HG03280 (cell line): ENCODE measurements around the gene HIF3A.

Experiments used
- ATAC-seq: cut with Tn5 transposase; IDR thresholded peaks from one replicate; pipeline ENCODE4 v1.9.1; 2021; ENCODE audit warnings: mild to moderate bottlenecking, moderate library complexity; ENCODE audit not compliant: unreplicated experiment

Gene HIF3A

DNA sequence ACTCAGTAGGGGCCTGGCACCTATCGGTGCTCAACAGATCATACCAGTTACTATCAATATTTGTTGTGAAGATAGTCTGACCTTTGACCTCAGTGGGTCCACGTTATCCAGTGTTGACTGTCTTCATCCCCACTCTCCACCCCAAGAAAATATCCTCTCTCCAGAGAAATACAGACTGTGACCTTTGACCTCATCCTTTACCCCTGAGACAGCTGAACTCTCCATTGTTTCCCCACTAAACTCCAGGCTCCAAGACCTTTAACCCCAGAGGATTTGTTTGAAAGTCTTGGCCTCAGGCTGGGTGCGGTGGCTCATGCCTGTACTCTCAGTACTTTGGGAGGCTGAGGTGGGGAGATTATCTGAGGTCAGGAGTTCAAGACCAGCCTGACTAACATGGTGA is 27.4 kb downstream of the HIF3A start:
- no peak for ATAC-seq

DNA sequence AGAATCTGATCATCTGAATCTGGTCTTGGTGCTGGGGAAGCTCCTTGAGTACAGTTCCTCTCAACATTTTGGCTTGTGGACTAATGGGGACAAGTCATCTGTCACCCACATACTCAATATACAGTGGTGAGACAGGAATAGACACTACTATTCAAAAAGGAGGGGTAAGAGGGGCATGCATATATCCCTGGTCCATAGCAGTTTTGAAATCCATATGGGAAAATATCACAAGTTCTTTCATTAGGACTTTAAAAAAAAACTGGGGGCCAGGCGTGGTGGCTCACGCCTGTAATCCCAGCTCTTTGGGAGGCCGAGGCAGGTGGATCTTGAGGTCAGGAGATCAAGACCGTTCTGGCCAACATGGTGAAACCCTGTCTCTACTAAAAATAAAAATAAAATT is 29.8 kb downstream of the HIF3A start:
- no peak for ATAC-seq

DNA sequence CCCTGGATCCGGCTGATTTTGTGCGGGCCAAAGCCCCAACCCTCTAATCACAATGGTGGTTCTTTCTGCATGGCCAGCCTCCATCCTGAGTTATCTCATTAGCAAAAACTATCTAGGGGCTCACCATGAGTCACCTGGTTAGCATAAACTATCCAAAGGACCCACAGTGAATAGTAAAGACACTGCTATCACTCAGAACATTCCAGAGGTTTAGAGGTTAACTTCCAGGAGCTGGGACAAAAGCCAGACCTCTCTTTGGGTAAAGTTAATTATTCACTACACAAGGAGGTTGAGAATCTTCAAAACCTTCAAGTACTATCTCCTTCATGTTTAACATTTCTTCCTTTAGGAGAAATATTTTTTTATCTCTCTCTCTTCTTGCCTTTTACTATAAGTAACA is 31.2 kb downstream of the HIF3A start:
- no peak for ATAC-seq

DNA sequence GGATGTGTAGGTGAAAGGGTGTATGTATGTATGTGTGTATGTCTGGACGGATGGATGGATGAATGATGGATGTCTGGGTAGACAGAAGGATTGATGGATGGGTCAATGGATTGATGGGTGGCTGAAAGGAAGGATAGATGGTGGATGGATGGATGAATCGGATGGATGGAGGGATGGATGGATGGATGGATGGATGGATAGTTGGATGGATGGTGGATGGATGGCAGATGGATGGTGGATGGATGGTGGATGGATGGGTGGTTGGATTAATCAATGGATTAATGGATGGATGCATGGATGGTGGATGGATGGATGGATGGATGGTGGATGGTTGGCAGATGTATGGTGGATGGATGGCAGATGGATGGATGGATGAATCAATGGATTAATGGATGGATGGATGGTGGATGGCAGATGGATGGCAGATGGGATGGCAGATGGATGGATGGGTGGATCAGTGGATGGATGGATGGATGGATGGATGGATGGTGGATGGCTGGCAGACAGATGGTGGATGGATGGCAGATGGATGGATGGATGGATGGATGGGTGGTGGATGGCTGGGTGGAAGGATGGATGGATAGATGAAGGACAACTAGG is 33.6 kb downstream of the HIF3A start:
- no peak for ATAC-seq

DNA sequence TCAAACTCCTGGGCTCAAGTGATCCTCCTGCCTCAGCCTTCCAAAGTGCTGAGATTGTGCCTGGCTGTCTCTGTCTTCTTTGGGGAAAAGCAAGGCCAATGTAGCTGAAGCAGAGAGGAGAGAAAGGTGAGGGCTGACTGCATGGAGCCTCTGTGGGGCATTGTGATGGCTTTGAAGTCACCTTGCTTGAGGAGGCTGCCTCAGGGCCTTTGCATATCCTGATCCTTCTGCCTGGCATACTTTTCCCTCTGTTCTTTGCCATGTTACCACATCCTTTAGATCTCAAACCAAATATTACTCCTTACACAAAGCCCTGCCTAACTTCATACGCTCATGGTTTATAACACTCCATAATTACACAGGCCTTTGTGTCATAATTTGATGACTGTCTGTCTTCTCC is 40.6 kb downstream of the HIF3A start:
- ATAC-seq: no peak

DNA sequence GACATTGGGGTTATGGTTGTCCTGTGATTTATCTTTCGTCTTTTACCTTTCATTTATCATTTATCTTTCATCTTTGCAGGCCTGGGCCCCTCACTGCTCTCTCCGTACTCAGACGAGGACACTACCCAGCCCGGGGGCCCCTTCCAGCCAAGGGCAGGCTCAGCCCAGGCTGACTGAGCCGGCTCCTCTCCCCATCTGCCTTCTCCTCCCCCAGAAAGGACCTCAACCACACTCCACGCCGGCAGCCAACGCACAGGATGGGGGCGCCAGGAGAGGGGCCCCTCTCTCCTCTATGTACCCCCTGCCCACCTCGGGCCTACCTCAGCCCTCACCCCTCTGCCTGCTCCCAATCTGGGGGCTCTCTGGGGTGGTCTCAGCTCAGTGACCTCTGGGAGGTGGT is 42.6 kb downstream of the HIF3A start:
- ATAC-seq: no peak

DNA sequence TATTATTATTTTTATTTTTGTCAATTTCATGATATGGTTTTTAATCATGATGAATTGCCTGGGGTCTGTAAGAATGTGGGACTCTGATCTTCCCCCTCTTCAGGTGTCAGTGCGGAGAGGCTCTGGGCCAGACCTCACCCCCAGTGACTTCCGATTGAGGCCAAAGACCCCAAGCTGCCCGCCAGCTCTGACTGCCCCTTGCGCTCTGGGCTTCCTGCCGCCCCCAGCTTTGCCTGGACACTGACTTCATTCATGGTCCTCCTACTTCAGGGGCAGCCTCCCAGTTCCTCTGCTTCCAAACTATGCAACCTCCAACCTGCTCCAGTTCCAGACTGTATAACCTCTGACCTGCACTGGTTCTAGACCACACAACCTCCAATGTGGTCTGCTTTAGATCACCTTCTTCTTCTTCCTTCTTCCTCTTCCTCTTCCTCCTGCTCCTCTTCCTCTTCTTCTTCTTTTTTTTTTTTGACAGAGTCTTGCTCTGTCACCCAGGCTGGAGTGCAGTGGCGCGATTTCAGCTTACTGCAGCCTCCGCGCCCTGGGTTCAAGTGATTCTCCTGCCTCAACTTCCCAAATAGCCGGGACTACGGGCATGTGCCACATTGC is 43.3 kb downstream of the HIF3A start:
- ATAC-seq: no peak

DNA sequence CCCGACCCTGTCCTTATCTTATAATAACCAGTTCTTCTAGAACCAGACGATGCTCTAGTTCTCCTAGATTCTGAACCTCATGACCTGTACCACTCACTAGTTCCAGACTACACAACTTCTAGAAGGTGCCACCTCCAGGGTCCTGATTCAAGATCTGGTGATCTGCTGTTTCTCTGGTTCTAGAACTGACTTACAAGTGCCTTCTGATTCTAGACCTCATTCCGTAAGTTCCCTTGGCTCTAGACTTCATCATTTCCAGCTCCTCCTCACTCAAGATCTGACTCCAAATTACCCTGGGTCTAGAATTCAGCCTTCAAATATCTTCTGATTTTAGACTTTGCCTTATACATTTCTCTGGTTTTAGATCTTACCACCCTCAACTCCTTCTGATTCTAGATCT is 45.1 kb downstream of the HIF3A start:
- no peak for ATAC-seq

DNA sequence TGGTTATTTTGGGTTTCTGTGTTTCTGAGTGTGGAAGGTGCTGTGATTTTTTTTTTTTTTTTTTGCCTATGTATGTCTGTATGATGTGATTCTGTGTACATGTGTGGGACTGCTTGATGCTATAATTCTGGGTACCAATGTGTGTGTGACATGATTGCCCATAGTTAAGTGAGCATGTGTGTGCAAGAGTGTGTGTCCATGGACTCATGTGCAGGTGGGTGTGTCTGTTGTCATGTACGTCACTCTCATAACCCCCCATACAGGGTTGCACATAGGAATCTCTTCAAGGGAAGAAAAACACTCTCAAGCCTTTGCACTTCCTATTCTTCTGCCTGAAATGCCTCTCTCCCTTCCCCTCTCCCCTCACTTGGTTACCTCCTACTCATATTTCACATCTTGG is 47.5 kb downstream of the HIF3A start:
- ATAC-seq: no peak

DNA sequence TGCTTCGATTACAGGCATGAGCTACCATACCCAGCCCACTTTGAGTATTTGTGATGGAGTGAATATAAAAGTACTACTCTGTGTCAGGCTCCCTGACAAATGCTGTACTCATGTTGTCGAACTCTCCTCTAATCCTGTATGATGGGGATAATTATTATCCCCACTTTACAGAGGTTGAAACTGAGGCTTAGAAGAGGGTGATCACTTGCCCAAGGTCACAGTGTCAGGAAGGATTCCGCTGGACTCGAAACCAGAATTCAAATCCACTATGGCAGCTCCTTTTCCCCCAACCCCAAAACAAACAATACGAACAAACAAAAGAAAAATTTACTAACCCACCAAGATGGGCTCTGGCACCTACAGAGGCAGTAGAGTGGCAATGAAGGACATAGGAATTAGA is 48.3 kb downstream of the HIF3A start:
- ATAC-seq: no peak

DNA sequence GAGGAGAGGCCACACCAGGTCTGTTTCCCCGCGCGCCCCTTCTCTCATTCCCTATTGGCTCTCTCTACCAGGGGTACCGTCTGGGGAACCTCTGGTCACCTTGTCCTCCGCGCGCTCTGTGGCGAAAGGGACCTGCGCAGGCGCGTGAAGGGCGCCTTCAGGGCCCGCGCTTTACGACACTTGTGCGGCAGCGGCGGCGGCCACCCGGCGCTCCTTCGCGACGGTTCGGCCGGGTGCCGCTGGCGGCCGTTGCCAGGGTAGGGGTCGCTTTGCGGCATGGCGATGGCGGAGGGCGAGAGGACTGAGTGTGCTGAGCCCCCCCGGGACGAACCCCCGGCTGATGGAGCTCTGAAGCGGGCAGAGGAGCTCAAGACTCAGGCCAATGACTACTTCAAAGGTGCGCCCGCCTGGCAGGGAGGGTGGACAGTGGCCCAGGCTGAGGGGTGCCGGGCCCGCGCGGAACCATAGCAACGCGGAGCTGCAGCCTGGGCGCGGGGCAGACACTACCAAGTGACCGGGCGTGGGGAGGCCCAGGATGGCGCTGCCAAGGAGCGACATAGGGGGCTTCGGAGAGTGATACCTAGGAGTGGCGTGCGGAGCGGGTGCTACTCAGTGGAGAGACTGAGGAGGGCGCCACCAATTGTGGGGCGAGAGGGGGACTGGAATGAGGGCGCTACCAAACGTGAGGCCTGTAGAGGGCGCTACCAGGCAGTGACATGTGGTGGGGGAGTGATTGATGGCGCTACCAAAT is 50.2 kb downstream of the HIF3A start, which contains the start of gene PPP5C:
Gene PPP5C, plus strand, starts transcription at position 267 of the 751 bp plus-strand sequence. Its CDS starts 10 bp downstream, at position 277.
- peak; percentile 61 for ATAC-seq

DNA sequence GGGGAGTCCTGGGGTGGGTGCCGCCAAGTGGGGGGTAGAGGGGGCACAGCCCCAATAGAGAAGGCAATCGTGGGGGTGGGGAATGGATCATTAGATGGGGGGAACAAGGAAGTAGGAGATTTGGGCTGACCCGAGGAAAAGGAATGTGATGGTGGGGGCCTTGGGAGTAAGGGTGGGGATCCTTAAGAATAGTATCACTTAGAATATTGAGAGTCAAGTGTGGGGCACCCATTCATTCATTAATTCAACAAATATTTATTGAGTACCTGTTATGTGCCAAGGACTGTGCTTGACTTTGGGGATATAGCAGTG is 50.7 kb downstream of the HIF3A start:
- ATAC-seq: no peak

DNA sequence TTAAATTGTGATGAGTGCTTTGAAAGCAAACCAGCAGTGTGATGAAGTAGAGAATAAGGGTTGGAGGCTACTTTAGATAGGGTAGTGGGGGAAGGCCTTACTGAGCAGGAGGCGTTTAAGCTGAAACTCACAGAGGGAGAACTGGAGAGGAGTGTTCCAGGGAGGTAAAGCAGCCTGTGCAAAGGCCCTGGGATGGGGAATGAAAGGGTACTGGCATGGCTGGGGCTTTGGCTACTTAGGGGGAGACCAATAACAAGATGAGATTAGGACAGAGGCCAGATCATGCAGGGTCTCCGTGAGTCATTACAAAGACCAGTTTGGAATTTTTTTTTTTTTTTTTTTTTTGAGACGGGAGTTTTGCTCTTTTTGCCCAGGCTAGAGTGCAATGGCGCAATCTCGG is 51.1 kb downstream of the HIF3A start:
- no peak for ATAC-seq

DNA sequence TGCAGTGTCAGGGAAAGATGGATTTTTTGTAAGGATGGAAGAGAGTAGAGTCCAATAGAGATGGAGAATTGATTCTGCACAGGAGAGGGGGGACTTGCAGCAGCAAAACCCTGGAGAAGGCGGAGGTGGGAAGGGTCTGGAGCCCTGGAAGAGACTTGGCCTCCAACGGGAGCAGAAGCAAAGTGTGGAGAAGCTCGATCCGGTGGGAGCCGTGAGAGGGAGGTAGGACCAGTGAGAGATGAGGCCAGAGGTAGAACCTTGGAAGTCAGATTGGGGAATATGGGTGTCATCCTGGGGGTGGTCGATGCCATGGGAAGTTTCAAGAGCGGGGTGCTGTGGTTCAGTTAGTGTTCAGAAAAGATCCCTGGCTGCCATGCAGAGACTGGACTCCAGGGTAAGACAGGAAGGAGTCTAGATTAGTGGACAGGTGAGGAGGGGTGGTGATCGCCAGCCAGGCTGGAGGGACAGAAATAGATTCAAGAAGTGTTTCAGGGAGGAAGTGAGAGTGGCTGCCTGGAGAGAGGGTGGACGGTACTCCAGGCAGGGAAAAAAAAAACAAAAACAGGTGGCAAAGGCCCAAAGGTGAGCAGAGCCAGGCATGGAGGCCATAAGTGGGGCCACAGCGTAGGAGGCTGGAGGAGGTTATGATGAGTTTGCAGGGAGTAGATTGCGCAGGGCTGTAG is 52.6 kb downstream of the HIF3A start:
- ATAC-seq: no peak

DNA sequence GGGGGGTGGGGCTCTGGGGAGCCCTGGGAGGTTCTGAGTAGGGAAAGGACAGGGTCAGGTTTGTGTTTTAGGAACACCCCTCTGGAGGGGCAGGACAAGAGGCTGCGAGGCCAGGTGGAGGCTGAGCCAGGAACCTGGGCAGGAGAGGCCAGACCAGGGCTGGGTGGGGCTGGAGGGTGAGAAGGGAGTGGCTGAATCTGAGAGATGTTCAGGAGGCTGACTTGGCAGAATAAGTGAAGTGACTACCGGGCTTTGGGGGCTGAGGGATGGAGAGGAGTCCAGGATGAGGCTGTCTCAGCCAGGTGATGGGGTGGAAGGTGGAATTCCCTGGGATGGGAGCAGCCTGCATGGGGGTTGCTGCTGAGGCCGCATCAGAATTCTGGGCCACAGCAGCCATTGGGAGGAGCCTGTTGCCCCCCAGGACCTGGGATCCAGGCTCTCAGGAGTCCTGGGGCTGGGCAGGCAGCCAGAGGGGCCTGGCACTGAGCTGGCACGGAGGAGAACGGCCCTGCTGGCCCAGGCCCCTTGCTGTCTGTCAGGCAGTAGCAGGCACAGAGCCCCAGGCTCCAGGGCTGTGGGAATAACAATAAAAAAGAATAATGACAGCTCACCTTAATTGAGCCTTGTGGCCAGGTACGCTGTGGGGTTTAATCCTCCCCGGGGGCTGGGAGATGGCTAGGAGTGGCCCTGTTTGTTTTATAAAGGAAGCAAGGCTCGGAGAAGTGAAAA is 53.4 kb downstream of the HIF3A start:
- no peak for ATAC-seq

DNA sequence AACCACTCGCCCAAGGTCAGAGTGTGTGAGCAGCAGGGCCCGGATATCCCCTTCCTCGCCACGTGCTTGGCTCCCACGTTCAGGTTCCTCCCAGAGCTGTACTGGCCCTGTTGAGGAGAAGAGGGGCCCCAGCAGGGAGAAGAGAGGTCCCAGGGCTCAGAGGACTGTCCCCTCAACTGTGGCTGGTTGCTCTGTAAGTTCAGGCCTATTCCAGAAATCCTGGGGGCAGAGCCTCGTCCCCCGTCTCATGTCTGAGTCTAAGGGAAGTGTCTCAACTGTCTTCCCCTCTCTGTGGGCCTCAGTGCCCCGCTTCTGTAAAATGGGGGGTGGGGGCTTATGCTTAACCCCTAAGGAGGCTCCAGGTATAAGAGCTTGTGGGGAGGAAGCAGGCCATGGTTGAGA is 53.9 kb downstream of the HIF3A start:
- ATAC-seq: no peak

DNA sequence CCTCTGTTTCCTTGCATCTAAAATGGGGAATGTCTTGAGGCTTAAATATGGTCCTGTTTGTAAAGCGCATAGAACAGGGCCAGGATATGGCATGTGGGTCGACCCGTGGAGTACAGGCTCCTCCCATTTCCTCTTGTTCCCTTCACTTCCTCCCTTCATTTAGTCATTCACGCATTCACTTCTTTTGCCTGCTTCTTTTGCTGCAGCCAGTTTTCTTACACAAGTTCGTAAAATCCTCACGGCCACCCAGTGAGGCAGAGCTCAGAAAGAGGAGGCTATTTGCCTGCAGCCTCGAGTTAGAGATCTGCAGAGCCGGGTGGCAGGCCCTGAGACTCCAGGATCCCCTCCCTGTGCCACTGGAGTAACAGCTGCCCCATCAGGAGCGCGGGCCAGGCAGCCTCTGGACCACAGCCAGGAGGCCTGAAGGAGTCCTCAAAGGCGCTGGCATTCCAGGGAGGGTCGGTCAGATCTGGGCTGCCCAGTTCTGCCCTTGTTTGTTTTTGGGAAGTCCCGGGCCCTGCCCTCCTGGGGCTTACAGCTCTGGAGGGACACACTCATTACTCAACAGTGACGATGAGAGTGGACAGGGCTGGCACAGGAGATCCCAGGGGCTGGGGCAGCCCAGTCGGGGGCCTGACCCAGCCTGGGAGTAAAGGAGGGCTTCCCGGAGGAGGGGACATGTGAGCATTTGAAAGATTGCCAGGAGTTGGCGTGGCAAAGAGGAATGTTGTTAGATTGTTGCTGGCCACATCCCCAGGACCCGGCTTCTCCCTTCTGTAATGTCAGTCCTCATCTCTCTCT is 54.6 kb downstream of the HIF3A start:
- ATAC-seq: no peak

DNA sequence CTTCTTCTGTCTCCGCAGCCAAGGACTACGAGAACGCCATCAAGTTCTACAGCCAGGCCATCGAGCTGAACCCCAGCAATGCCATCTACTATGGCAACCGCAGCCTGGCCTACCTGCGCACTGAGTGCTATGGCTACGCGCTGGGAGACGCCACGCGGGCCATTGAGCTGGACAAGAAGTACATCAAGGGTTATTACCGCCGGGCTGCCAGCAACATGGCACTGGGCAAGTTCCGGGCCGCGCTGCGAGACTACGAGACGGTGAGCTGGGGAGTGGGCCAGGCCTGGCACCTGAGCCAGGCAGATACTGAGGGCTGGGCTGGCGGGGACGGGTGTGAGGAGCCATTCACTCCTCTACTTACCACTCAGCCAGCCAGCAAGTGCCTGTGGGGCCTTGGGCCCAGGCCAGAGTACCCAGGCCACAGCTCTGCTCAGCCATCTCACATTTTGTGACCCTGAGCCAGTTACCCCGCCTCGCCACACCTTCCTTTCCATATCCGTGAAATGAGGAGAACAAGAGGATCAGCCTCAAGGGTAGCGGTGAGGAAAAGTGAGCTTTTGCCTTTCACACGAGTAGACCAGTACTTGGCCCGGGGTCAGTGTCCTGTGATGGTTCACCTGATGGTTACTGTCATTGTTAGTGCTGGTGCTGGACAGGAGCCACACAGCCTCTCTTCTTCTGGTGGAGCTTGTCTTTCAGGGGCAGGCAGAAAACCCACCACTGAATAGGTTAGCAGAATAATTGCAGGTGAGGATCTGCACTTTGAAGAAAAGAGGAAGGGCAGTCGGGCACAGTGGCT is 57.1 kb downstream of the HIF3A start:
- no peak for ATAC-seq

DNA sequence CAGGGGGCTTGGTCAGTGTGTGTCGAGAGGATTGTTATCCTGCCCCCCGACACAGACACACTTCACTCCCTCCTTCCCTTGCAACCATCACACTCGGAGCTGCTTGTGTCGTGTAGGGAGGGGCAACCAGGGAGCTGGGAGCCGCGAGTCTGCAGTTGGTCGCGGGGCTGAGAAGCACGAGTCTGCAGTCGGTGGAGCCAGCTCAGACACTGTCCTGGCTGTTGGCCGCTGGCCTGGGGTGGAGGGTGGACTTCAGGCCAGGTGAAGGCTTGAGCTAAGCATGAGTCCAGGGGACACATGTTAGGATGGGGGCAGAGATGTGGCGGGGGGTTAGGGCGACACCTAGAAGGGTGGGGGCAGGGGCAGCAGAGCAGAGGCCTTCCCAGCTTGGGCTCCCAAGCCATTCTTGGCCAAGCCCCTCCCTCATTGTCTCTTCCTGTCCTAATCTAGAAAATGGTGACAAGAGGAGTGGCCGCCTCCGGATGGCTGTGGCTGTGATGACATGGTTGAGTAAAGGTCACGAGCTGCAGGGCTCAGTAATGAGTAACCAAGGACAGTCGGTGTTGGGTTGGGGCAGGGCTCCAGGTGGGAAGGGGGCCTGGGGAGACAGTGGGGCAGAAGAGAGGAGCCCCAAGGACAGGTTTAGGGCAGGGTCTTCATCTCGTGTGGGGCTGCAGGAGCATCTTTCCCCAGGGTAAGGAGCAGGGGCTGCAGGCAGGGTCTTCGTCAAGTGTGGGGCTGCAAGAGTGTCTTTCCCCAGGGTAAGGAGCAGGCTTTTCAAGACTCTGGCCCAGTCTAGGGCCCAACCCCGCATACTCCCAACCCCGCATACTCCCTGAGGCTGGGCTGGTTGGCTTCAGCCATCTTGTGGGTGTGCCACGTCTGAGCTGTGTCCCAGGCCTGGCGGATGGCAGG is 58.6 kb downstream of the HIF3A start:
- ATAC-seq: no peak
